Mesendoderm (in vitro differentiated cells): ENCODE results near the gene HES4.

ENCODE experiments used
- DNase-seq: peaks from one replicate; pipeline ENCODE4 v3.0.0; 2013
- H2AK5ac ChIP-seq: 2 replicates; pipeline ENCODE4 v1.6.1; 2013; ENCODE audit warnings: low read length, inconsistent platforms
- H2BK120ac ChIP-seq: 2 replicates; pipeline ENCODE4 v1.6.1; 2013; ENCODE audit warnings: low read depth, mild to moderate bottlenecking, low read length, moderate library complexity, mixed read lengths
- H2BK15ac ChIP-seq: replicated peaks from 2 replicates; pipeline ENCODE4 v1.6.1; 2013; ENCODE audit warnings: low read depth, mild to moderate bottlenecking, moderate library complexity
- H2BK5ac ChIP-seq: 2 replicates; pipeline ENCODE4 v1.6.1; 2013; ENCODE audit warnings: low read length, inconsistent platforms
- H3K18ac ChIP-seq: 2 replicates; pipeline ENCODE4 v1.6.1; 2013; ENCODE audit warnings: mild to moderate bottlenecking, low read length, mixed read lengths
- H3K23ac ChIP-seq: one replicate; pipeline ENCODE4 v1.6.1; 2013; ENCODE audit warnings: low read length
- H3K27ac ChIP-seq: 2 replicates; pipeline ENCODE4 v1.5.1; 2013; ENCODE audit warnings: low read depth, mild to moderate bottlenecking, inconsistent platforms, low read length, moderate library complexity
- H3K27me3 ChIP-seq: 2 replicates; pipeline ENCODE4 v1.6.1; 2013; ENCODE audit warnings: low read length, control low read depth, mild to moderate bottlenecking, inconsistent platforms; ENCODE audit not compliant: insufficient read depth, poor library complexity
- H3K36me3 ChIP-seq: 2 replicates; pipeline ENCODE4 v1.6.1; 2013; ENCODE audit warnings: low read length, inconsistent platforms; ENCODE audit not compliant: control insufficient read depth, insufficient read depth
- H3K4ac ChIP-seq: one replicate; pipeline ENCODE4 v1.6.1; 2013; ENCODE audit warnings: low read depth, mild to moderate bottlenecking, low read length, moderate library complexity
- H3K4me1 ChIP-seq: 2 replicates; pipeline ENCODE4 v1.6.1; 2013; ENCODE audit warnings: low read depth, low read length, inconsistent platforms; ENCODE audit not compliant: control insufficient read depth
- H3K4me2 ChIP-seq: 2 replicates; pipeline ENCODE4 v1.6.1; 2013; ENCODE audit warnings: low read length
- H3K4me3 ChIP-seq: 2 replicates; pipeline ENCODE4 v1.5.1; 2013; ENCODE audit warnings: mild to moderate bottlenecking, low read length
- H3K56ac ChIP-seq: one replicate; pipeline ENCODE4 v1.6.1; 2013; ENCODE audit warnings: low read length
- H3K79me1 ChIP-seq: 2 replicates; pipeline ENCODE4 v1.6.1; 2013; ENCODE audit warnings: low read length, inconsistent platforms
- H3K79me2 ChIP-seq: 2 replicates; pipeline ENCODE4 v1.6.1; 2013; ENCODE audit warnings: mild to moderate bottlenecking, low read length; ENCODE audit not compliant: control insufficient read depth, insufficient read depth
- H3K9ac ChIP-seq: 2 replicates; pipeline ENCODE4 v1.6.1; 2013; ENCODE audit warnings: low read length, inconsistent platforms
- H4K5ac ChIP-seq: one replicate; pipeline ENCODE4 v1.6.1; 2013; ENCODE audit warnings: low read length
- H4K8ac ChIP-seq: one replicate; pipeline ENCODE4 v1.6.1; 2013; ENCODE audit warnings: low read depth, mild to moderate bottlenecking, control low read depth, low read length, moderate library complexity
- WGBS: extraction: QIAGEN DNeasy Blood & Tissue Kit; methylation state at CpG from one replicate; pipeline ENCODE4 v1.1.7; 2013; ENCODE audit warnings: low lambda C conversion rate, missing lambda C conversion rate; ENCODE audit not compliant: insufficient coverage; ENCODE audit errors: extremely low coverage; 5-methylcytosine and 5-hydroxymethylcytosine counted together

HES4 gene

DNA sequence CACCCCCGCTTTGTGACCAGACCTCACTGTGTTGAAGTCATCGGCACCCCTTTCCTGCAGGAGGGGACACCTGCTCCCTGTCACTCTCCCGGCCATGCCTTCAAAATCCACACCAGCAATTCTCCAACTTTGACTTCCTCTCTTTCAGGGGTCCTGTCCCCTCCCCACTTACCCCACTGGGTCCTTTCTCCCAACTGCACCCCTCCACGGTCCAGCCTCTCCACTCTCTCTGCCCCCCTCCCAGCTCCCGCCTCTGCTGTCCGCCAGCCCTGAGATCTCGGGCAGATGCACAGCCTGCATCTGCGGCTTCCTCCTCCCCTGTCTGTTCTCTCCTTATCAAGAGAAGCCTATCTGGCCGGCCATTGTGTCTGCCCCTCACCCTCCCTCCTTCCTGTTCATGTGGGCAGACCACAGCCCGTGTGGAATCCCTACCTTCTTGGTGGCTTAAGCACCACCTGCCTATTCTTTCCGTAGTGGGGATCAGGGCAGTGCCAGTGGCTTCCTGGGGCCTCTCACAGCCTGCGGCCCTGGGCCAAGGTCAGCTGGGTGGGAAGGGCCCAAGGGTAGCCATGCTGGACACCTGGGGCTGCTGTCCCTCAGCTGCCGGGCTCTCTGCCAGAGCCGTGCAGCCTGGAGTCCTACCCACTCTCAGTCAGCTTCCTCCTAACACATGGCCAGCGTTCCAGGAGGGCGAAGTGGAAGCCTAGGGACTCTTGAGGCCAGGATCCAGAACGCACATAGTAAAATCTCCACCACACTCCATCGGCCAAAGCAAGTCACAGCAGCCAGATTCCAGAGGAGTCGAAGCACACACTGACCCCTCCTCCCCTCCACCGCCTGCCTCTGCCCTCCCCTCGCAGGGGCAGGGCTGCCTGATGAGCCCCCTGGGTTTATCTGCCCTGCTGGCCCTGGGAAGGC, 5.1 kb upstream of the HES4 start:
- peak overlapping the region; percentile 20 for H3K27ac ChIP-seq
- DNase-seq = peak; percentile 76
- WGBS = no CpG with 5 or more reads among the region's 21 CpGs

DNA sequence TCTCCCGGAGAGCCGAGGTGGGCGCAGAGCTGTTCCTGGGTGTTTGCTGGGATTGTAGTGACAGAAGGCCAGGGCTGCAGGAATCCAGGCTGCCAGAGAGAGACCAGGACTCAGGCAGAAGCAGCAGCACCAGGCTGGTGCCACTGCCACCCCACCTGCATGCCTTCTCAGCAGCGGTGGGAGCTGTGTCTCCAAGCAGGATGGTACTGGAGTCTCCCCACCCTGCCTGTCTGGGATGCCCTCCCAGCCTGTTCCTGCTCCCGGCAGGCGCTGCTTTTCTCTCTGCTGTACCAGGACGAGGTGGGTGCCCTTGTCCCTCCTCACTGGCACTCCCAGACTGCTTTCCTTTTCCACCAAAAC, 4.5 kb upstream of the HES4 start:
- Histone ChIP-seq H2AK5ac (no peak overlapping the region), H3K4me2 (no peak overlapping the region), H3K4me1 (peaks cover 7% of the 10 kb centered on the region), H2BK15ac (no peak overlapping the region), H2BK5ac (no peak overlapping the region), H3K79me1 (no peaks in the 10 kb centered on the region), H3K9ac (no peak overlapping the region), H3K23ac (no peak overlapping the region), H3K27ac (no peak overlapping the region), H2BK120ac (no peak overlapping the region), H3K79me2 (no peaks in the 10 kb centered on the region), H3K18ac (no peak overlapping the region), H3K36me3 (no peaks in the 10 kb centered on the region), H4K8ac (no peak overlapping the region), H3K27me3 (peaks cover 10% of the 10 kb centered on the region), H3K4me3 (no peak overlapping the region), H4K5ac (no peak overlapping the region), H3K56ac (peak overlapping the region; percentile 37), H3K4ac (no peak overlapping the region)
- no peak for DNase-seq
- no CpG with 5 or more reads among the region's 7 CpGs for WGBS

More for the DNA sequence above, 5.1 kb upstream of the HES4 start:
- H4K8ac ChIP-seq = no peak overlapping the region
- peak overlapping the region; percentile 5 for H2BK5ac ChIP-seq
- H2BK15ac ChIP-seq = no peak overlapping the region
- no peaks in the 10 kb centered on the region for H3K36me3 ChIP-seq
- peak overlapping the region; percentile 10 for H3K18ac ChIP-seq
- no peak overlapping the region for H3K4me2 ChIP-seq
- no peak overlapping the region for H3K4me3 ChIP-seq
- no peak overlapping the region for H4K5ac ChIP-seq
- peaks cover 7% of the 10 kb centered on the region for H3K4me1 ChIP-seq
- no peaks in the 10 kb centered on the region for H3K79me1 ChIP-seq
- peak overlapping the region; percentile 79 for H3K56ac ChIP-seq
- peak overlapping the region; percentile 36 for H3K9ac ChIP-seq
- H3K27me3 ChIP-seq = peaks cover 6% of the 10 kb centered on the region
- peak overlapping the region; percentile 61 for H2AK5ac ChIP-seq
- H3K23ac ChIP-seq = peak overlapping the region; percentile 73
- H3K4ac ChIP-seq = no peak overlapping the region
- no peak overlapping the region for H2BK120ac ChIP-seq
- no peaks in the 10 kb centered on the region for H3K79me2 ChIP-seq

DNA sequence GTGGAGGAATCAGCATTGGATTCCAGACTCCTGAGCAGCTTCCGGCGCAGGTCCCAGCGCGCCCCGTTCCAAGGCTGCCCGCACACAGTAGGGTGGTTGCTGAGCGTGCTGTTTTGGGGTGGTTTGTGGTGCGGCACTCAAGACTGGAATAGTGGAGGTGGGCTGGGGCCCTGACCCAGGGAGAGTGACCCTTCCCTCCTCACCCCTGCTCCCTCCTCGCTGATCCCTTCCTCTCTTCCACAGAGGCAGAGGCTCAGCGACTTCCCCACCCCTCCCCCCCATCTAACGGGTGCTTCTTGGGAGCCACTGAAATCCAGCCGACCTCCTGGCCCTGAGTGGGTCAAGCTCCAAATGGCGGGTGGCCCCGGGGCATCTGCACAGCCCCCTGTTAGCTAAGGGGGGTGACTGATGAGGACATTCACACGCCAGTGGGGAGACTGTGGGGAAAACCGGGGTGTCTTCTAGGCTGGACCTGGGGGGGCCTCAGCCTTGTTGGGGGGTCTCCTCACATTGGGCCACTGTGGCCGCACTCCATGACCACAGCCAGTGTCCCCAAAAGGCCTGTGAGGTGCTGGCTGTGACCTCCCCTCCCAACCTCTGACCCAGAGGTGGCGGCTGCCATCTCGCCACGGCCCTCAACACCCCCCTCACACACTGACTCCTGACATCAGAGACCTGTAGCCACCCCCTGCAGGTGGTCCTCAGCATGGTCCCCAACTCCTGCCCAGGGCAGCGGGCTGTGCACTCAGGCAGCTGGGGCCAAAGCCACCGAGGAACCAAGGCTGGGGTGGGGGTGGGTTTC, 3.9 kb upstream of the HES4 start:
- no peak overlapping the region for H4K5ac ChIP-seq
- no peaks in the 10 kb centered on the region for H3K79me1 ChIP-seq
- no peak overlapping the region for H3K4me2 ChIP-seq
- no peak overlapping the region for H2BK120ac ChIP-seq
- DNase-seq = no peak
- H3K18ac ChIP-seq = no peak overlapping the region
- H2BK5ac ChIP-seq = no peak overlapping the region
- H3K56ac ChIP-seq = peak overlapping the region; percentile 25
- no peak overlapping the region for H4K8ac ChIP-seq
- WGBS = no CpG with 5 or more reads among the region's 22 CpGs
- H2BK15ac ChIP-seq = no peak overlapping the region
- H2AK5ac ChIP-seq = no peak overlapping the region
- no peak overlapping the region for H3K4ac ChIP-seq
- H3K27ac ChIP-seq = no peak overlapping the region
- no peak overlapping the region for H3K23ac ChIP-seq
- H3K4me3 ChIP-seq = no peak overlapping the region
- no peak overlapping the region for H3K9ac ChIP-seq
- H3K79me2 ChIP-seq = no peaks in the 10 kb centered on the region
- peaks cover 7% of the 10 kb centered on the region for H3K4me1 ChIP-seq
- H3K36me3 ChIP-seq = no peaks in the 10 kb centered on the region
- peaks cover 14% of the 10 kb centered on the region for H3K27me3 ChIP-seq

DNA sequence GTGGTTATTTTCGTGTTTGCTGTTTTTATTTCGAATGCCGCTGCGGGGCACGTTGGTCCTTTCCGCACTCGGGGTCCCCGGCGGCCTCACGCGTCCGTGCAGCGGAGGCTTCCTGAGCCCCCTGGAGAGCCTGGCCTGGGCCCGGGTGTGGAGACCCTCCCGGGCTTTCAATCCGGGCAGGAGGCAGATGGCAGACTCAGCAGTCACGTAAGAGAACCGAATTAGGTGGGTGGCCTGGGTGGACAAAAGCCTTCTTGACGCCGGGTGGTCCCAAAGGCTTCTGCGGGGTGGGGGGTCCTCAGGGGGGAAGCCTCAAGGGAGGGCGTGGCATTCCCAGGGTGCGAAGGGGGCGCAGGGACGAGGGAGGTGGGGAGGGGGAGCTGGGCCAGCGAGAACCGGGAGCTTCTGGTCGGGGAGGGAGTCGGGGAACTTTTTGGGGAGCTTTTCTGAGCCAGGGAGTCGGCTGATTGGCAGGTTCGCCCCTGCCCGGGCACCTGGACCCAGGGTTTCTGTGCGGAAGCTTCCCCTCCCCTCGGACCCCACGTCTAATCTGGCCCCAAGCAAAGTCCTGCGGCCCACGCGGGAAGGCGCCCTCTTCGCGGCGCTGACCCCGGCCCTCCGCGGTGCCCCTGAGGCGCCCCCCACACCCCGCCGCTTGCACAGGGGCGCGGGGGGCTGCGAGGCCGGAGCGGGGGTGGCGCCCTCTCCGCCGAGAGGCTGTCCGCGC, 1.3 kb upstream of the HES4 start:
- H2BK5ac ChIP-seq = no peak overlapping the region
- H3K56ac ChIP-seq = peak overlapping the region; percentile 85
- H3K9ac ChIP-seq = peak overlapping the region; percentile 43
- no peak for DNase-seq
- no peak overlapping the region for H2BK120ac ChIP-seq
- H3K4me3 ChIP-seq = no peak overlapping the region
- peaks cover 29% of the 10 kb centered on the region for H3K27me3 ChIP-seq
- H3K4ac ChIP-seq = peak overlapping the region; percentile 37
- no peak overlapping the region for H3K23ac ChIP-seq
- peak overlapping the region; percentile 27 for H3K4me2 ChIP-seq
- H3K4me1 ChIP-seq = peaks cover 7% of the 10 kb centered on the region
- WGBS = no CpG with 5 or more reads among the region's 58 CpGs
- H3K79me2 ChIP-seq = no peaks in the 10 kb centered on the region
- H3K79me1 ChIP-seq = no peaks in the 10 kb centered on the region
- no peak overlapping the region for H4K8ac ChIP-seq
- H3K27ac ChIP-seq = no peak overlapping the region
- no peak overlapping the region for H4K5ac ChIP-seq
- H2AK5ac ChIP-seq = no peak overlapping the region
- no peaks in the 10 kb centered on the region for H3K36me3 ChIP-seq
- no peak overlapping the region for H2BK15ac ChIP-seq
- H3K18ac ChIP-seq = peak overlapping the region; percentile 25

DNA sequence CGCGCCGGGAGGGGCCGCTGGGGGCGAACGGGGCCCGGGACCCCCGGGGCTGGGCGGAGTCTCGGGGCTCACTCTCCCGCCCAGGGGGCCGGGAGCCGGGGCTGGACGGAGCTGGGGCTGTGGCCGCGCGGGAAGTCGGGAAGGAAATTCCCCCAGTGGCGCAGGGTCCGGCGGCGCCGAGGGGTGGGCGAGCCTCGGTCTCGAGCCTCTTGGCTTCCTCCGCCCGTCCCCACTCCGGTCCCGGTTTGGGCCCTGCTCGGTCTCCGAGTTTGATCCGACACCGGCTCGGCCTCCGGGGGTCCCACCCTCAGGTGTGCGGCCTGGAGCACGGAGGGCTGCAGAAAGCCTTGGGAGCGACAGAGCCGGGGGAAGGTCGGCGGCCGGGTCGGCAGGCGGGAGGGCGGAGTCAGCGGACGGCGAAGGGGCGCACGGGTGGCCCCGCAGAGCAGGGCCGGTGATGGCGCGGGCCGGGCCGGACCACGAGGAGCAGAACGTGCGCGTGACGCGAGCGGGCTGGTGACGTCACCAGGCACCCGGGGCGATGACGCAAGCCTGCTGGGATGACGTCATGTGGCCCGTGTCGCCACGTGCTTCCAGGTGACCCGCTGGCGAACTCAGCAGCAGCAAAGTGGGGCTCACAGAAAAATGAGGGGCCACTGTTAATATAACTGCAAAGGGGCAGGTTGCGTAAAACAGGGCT, 610 bp upstream of the HES4 start:
- DNase-seq = peak; percentile 81
- Histone ChIP-seq H2BK120ac (no peak overlapping the region), H3K4me1 (peaks cover 7% of the 10 kb centered on the region), H3K79me1 (no peaks in the 10 kb centered on the region), H3K18ac (peak overlapping the region; percentile 15), H4K8ac (no peak overlapping the region), H2BK5ac (no peak overlapping the region), H3K36me3 (no peaks in the 10 kb centered on the region), H3K27me3 (peaks cover 29% of the 10 kb centered on the region), H3K4me3 (no peak overlapping the region), H3K79me2 (no peaks in the 10 kb centered on the region), H4K5ac (no peak overlapping the region), H3K4ac (no peak overlapping the region), H3K27ac (peak overlapping the region; percentile 15), H2BK15ac (no peak overlapping the region), H3K4me2 (peak overlapping the region; percentile 71), H2AK5ac (no peak overlapping the region), H3K9ac (peak overlapping the region; percentile 71), H3K56ac (peak overlapping the region; percentile 85), H3K23ac (peak overlapping the region; percentile 80)
- WGBS = no CpG with 5 or more reads among the region's 75 CpGs
